Colon (tissue), 2 donors: ENCODE results near the gene CHRNA9.
"Not testable (repeated sequence)": the region's sequence is repeated elsewhere in the genome, so short reads cannot be mapped to it uniquely, and the experiment has no call there.

Source experiments
- FAIRE-seq: peaks from 2 replicates; lab custom pipeline; 2012; peaks lifted over from hg19 to GRCh38; lab: Jason Lieb, UNC
- donor health status: control.
- donor health status: control.

Gene CHRNA9

GRCh38 chr4:40388239-40388638, 53.1 kb downstream of the CHRNA9 start:
- FAIRE-seq, result no peak

GRCh38 chr4:40389986-40390385, 54.9 kb downstream of the CHRNA9 start:
- FAIRE-seq, result no peak

- FAIRE-seq, result not testable (repeated sequence)
Measured at GRCh38 chr4:40392241-40392640, 57.1 kb downstream of the CHRNA9 start.

GRCh38 chr4:40394236-40394635, 59.1 kb downstream of the CHRNA9 start:
- FAIRE-seq, result no peak

GRCh38 chr4:40395166-40395900, 60.2 kb downstream of the CHRNA9 start:
- FAIRE-seq, result no peak

- no peak for FAIRE-seq
Measured at GRCh38 chr4:40395908-40396793, 61.0 kb downstream of the CHRNA9 start.

- FAIRE-seq, result no peak
Measured at GRCh38 chr4:40399578-40399977, 64.4 kb downstream of the CHRNA9 start.

- FAIRE-seq, result no peak
Measured at GRCh38 chr4:40401096-40401495, 66.0 kb downstream of the CHRNA9 start.

- no peak for FAIRE-seq
Measured at GRCh38 chr4:40401631-40402030, 66.5 kb downstream of the CHRNA9 start.

- FAIRE-seq, result no peak
Measured at GRCh38 chr4:40402556-40402955, 67.4 kb downstream of the CHRNA9 start.

- no peak for FAIRE-seq
Measured at GRCh38 chr4:40403081-40403480, 67.9 kb downstream of the CHRNA9 start.
